ENCODE measurements around the gene LRRC7.

Gene LRRC7

GRCh38 chr1:70171512-70171911 lies 603.8 kb downstream of the LRRC7 start:
- no peak overlapping the region for H3K4me3 Mint-ChIP-seq
- peaks cover 14% of the 10 kb centered on the region for H3K36me3 Mint-ChIP-seq (ENCODE audit: low read depth)
- no peak overlapping the region for H3K27ac Mint-ChIP-seq
- H3K4me1 Mint-ChIP-seq (ENCODE audit: low read depth), result no peaks in the 10 kb centered on the region
- no peaks in the 10 kb centered on the region for H3K27me3 Mint-ChIP-seq (ENCODE audit: low read depth)
- H3K9me3 Mint-ChIP-seq, result no peaks in the 10 kb centered on the region

Data from T-helper 1 cell treated with Interleukin-12 subunit alpha and Interleukin-12 subunit beta and Interleukin-4 antibody, amounts not matched to agents 30 μg/mL and 1 μg/mL, for 36 hours (primary cell).